MM.1S (cell line): ENCODE data around the gene PAXX.

Source experiments
- DNase-seq: peaks from one replicate; pipeline ENCODE4 v3.0.0-alpha.2; 2015
- H2AFZ ChIP-seq: fragments of 300-600 bp; sonication (generic); 2 replicates; pipeline ENCODE4 v1.6.0; 2016; ENCODE audit warnings: antibody characterized with exemption, low read length
- H3F3A ChIP-seq: fragments of 300-600 bp; sonication (generic); 2 replicates; pipeline ENCODE4 v1.6.1; 2016; ENCODE audit warnings: mild to moderate bottlenecking, antibody characterized with exemption, low read length, moderate library complexity, mixed read lengths; ENCODE audit not compliant: insufficient read depth
- H3K27ac ChIP-seq: fragments of 300-600 bp; sonication (generic); 2 replicates; pipeline ENCODE4 v1.5.1; 2016; ENCODE audit warnings: mild to moderate bottlenecking, low read length
- H3K27me3 ChIP-seq: fragments of 300-600 bp; sonication (generic); replicated peaks from 2 replicates; pipeline ENCODE4 v1.6.0; 2016; ENCODE audit warnings: low read length; ENCODE audit not compliant: insufficient read depth
- H3K36me3 ChIP-seq: fragments of 300-600 bp; sonication (generic); replicated peaks from 2 replicates; pipeline ENCODE4 v1.6.1; 2016; ENCODE audit warnings: mild to moderate bottlenecking, low read length, mixed read lengths; ENCODE audit not compliant: insufficient read depth
- H3K4me1 ChIP-seq: fragments of 300-600 bp; sonication (generic); 2 replicates; pipeline ENCODE4 v1.6.1; 2016; ENCODE audit warnings: low read length, mixed read lengths
- H3K4me2 ChIP-seq: fragments of 300-600 bp; sonication (generic); 2 replicates; pipeline ENCODE4 v1.6.0; 2016; ENCODE audit warnings: low read depth, low read length
- H3K4me3 ChIP-seq: fragments of 300-600 bp; sonication (generic); 2 replicates; pipeline ENCODE4 v1.5.1; 2016; ENCODE audit warnings: low read length, mixed read lengths
- H3K79me2 ChIP-seq: fragments of 300-600 bp; sonication (generic); 2 replicates; pipeline ENCODE4 v1.6.1; 2016; ENCODE audit warnings: mixed run types, low read length, mixed read lengths
- H3K9ac ChIP-seq: fragments of 300-600 bp; sonication (generic); 2 replicates; pipeline ENCODE4 v1.6.1; 2016; ENCODE audit warnings: low read length, mixed read lengths
- H3K9me2 ChIP-seq: fragments of 300-600 bp; sonication (generic); replicated peaks from 2 replicates; pipeline ENCODE4 v1.6.1; 2016; ENCODE audit warnings: mild to moderate bottlenecking, low read length, mixed read lengths; ENCODE audit not compliant: insufficient read depth
- H3K9me3 ChIP-seq: fragments of 300-600 bp; sonication (generic); replicated peaks from 2 replicates; pipeline ENCODE4 v1.6.1; 2016; ENCODE audit warnings: mild to moderate bottlenecking, low read length, mixed read lengths; ENCODE audit not compliant: insufficient read depth
- H4K20me1 ChIP-seq: fragments of 300-600 bp; sonication (generic); 2 replicates; pipeline ENCODE4 v1.6.1; 2016; ENCODE audit warnings: mild to moderate bottlenecking, low read length, moderate library complexity, mixed read lengths; ENCODE audit not compliant: insufficient read depth
- EZH2 ChIP-seq: fragments of 300-600 bp; sonication (generic); optimal IDR thresholded peaks from 2 replicates; pipeline ENCODE3; 2017; ENCODE audit warnings: low read depth, mild to moderate bottlenecking, antibody characterized with exemption, low read length, mixed read lengths
- EZH2phosphoT487 ChIP-seq: fragments of 300-600 bp; sonication (generic); IDR thresholded peaks from 2 replicates; pipeline ENCODE4 v1.6.1; 2018; ENCODE audit warnings: antibody characterized with exemption, low read length
- TF ChIP-seq, protein P1 (sequence below): fragments of 300-600 bp; sonication (generic); IDR thresholded peaks from 2 replicates; pipeline ENCODE4 v1.5.1; 2016; ENCODE audit warnings: antibody characterized with exemption, low read length, mixed read lengths

The PAXX gene

DNA sequence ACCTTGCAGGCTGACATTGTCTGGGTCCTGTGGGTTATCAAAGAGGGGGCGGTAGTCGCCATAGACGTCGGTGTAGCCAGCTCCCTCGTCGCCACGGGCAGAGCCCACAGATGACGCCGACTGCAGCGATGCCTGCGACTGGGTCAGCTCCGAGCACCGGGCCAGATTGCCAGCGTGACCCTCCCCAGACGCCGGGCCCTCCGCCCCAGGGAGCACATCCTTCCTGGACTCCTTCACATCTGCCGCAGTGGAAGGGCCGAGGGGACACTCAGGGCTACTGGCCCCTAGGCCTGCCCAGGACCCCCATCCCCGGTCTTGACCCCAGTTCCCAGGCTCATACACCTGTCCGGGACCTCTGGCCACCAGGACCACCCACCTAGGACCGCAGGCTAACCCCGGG lies 21.9 kb downstream of the PAXX start:
- Histone ChIP-seq H3K27ac (no peak overlapping the region), H3K4me2 (no peak overlapping the region), H3K9me3 (no peaks in the 10 kb centered on the region), H3K9me2 (no peaks in the 10 kb centered on the region), H3K4me3 (no peak overlapping the region), H3K9ac (no peak overlapping the region), H3K79me2 (no peaks in the 10 kb centered on the region), H3K27me3 (peaks cover 34% of the 10 kb centered on the region), H3K4me1 (no peaks in the 10 kb centered on the region), H2AFZ (no peak overlapping the region), H3F3A (no peaks in the 10 kb centered on the region), H4K20me1 (no peaks in the 10 kb centered on the region), H3K36me3 (no peaks in the 10 kb centered on the region)
- TF ChIP-seq EZH2phosphoT487, result no peak
- TF ChIP-seq, protein P1, sequence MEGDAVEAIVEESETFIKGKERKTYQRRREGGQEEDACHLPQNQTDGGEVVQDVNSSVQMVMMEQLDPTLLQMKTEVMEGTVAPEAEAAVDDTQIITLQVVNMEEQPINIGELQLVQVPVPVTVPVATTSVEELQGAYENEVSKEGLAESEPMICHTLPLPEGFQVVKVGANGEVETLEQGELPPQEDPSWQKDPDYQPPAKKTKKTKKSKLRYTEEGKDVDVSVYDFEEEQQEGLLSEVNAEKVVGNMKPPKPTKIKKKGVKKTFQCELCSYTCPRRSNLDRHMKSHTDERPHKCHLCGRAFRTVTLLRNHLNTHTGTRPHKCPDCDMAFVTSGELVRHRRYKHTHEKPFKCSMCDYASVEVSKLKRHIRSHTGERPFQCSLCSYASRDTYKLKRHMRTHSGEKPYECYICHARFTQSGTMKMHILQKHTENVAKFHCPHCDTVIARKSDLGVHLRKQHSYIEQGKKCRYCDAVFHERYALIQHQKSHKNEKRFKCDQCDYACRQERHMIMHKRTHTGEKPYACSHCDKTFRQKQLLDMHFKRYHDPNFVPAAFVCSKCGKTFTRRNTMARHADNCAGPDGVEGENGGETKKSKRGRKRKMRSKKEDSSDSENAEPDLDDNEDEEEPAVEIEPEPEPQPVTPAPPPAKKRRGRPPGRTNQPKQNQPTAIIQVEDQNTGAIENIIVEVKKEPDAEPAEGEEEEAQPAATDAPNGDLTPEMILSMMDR, result no peak
- no peak for TF ChIP-seq EZH2
- DNase-seq, result no peak

DNA sequence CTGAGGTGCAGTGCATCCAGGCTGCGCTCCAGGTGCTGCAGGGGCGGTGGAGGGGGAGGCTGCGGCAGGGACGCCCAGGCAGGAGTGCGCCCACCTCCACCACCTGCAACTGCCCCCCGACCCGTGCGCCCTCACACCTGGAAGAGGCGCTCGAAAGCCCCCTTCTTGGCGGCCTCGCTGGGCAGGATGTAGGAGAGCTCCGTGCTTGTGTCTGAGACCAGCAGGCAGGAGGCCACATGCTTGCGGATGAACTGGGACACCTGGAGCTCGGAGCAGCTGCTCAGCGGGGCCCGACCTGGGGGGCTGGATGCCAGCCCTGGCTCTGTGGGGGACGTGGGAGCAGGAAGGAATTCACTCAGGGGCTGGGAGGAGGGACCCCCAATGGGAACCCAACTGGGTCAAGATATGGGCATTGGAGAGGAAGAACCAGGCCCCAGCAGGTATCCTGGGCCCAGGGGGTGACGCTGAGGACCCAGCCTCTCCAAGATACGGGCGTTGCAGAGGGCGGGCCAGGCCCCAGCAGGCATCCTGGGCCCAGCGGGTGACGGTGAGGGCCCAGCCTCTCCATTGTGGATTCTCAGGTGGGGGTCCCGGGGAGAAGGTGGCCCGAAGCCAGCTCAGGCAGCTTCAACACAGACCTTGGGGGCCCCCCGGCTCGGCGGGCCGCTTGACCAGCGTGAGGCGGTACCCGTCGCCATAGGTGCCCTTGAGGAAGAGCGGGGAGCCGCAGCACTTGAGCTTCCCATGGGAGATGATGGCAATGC lies 22.7 kb downstream of the PAXX start:
- no peaks in the 10 kb centered on the region for H3F3A ChIP-seq
- no peak overlapping the region for H3K9ac ChIP-seq
- no peak overlapping the region for H2AFZ ChIP-seq
- H3K4me1 ChIP-seq, result no peaks in the 10 kb centered on the region
- no peak overlapping the region for H3K4me3 ChIP-seq
- no peaks in the 10 kb centered on the region for H4K20me1 ChIP-seq
- H3K27me3 ChIP-seq, result peaks cover 42% of the 10 kb centered on the region
- TF ChIP-seq EZH2, result no peak
- no peak for TF ChIP-seq EZH2phosphoT487
- TF ChIP-seq, protein P1, result no peak
- no peaks in the 10 kb centered on the region for H3K9me2 ChIP-seq
- H3K4me2 ChIP-seq, result no peak overlapping the region
- no peaks in the 10 kb centered on the region for H3K36me3 ChIP-seq
- H3K79me2 ChIP-seq, result no peaks in the 10 kb centered on the region
- H3K9me3 ChIP-seq, result no peaks in the 10 kb centered on the region
- no peak for DNase-seq
- H3K27ac ChIP-seq, result no peak overlapping the region

DNA sequence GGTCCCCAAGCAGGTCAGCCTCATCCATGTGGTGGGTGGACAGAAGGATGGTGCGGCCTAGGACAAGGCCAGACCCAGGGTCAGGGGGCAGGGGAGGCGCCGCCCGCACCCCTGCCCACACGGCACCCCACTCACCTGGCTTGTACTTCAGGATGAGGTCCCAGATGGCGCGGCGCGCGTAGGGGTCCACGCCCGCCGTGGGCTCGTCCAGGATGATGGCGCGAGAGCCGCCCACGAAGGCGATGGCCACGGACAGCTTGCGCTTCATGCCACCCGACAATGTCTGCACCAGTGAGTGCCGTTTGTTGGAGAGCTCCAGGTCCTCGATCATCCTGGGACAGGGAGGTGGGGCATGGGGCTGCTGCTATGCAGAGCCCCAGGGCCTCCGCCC lies 23.3 kb downstream of the PAXX start:
- H2AFZ ChIP-seq, result no peak overlapping the region
- H3K27ac ChIP-seq, result no peak overlapping the region
- H3K27me3 ChIP-seq, result peaks cover 46% of the 10 kb centered on the region
- H3K4me3 ChIP-seq, result no peak overlapping the region
- H3K9me3 ChIP-seq, result no peaks in the 10 kb centered on the region
- H3K4me1 ChIP-seq, result no peaks in the 10 kb centered on the region
- DNase-seq, result no peak
- no peaks in the 10 kb centered on the region for H3K9me2 ChIP-seq
- H3K9ac ChIP-seq, result no peak overlapping the region
- H3F3A ChIP-seq, result no peaks in the 10 kb centered on the region
- H4K20me1 ChIP-seq, result no peaks in the 10 kb centered on the region
- no peaks in the 10 kb centered on the region for H3K79me2 ChIP-seq
- no peaks in the 10 kb centered on the region for H3K36me3 ChIP-seq
- TF ChIP-seq, protein P1, result no peak
- TF ChIP-seq EZH2 (no peak), EZH2phosphoT487 (no peak)
- no peak overlapping the region for H3K4me2 ChIP-seq
